MCF 10A (cell line): ENCODE measurements around the gene ZNF697. TPM values are rescaled to one million over a fixed set of nuclear protein-coding genes. Genes with fewer than 3 reads are reported as not detected.
A peak's percentile ranks its signal among the peaks of the same experiment; 100 is the strongest.

Source experiments
- BruUV-seq: library from RNA; stranded (reverse); fragments of 400-500 nt; replicated peaks from 2 replicates; lab custom pipeline; 2021; lab: Mats Ljungman, UMichigan
- CTCF ChIA-PET: fragments of 300-600 bp; sonication (Branson Sonifier 250); formaldehyde crosslinking; extraction: SDS; loops from one replicate; lab custom pipeline; 2021; ENCODE audit warnings: antibody characterized with exemption, inconsistent platforms; lab: Yijun Ruan, JAX
- POLR2A ChIA-PET: fragments of 300-600, 350-650 bp; sonication (Branson Sonifier 250); formaldehyde crosslinking; extraction: SDS; loops from one replicate; lab custom pipeline; 2020; ENCODE audit warnings: antibody characterized with exemption, inconsistent platforms; lab: Yijun Ruan, JAX
- DNase-seq: peaks from one replicate; pipeline ENCODE4 v3.0.0-alpha.2; 2018; ENCODE audit not compliant: unreplicated experiment
- H3K27ac Mint-ChIP-seq: one replicate; pipeline ENCODE4 v1.8.0; 2022; ENCODE audit warnings: mild to moderate bottlenecking, low read depth, mixed read lengths; ENCODE audit not compliant: unreplicated experiment
- H3K27me3 Mint-ChIP-seq: one replicate; pipeline ENCODE4 v1.8.0; 2022; ENCODE audit warnings: mixed read lengths; ENCODE audit not compliant: insufficient read depth, unreplicated experiment
- H3K36me3 Mint-ChIP-seq: one replicate; pipeline ENCODE4 v1.8.0; 2022; ENCODE audit warnings: mild to moderate bottlenecking, moderate library complexity, mixed read lengths; ENCODE audit not compliant: insufficient read depth, unreplicated experiment
- H3K4me1 Mint-ChIP-seq: one replicate; pipeline ENCODE4 v1.8.0; 2022; ENCODE audit warnings: mixed read lengths; ENCODE audit not compliant: insufficient read depth, unreplicated experiment
- H3K4me3 Mint-ChIP-seq: one replicate; pipeline ENCODE4 v1.8.0; 2022; ENCODE audit warnings: mild to moderate bottlenecking, moderate library complexity, mixed read lengths; ENCODE audit not compliant: unreplicated experiment
- H3K9me3 Mint-ChIP-seq: one replicate; pipeline ENCODE4 v1.8.0; 2022; ENCODE audit warnings: mixed read lengths; ENCODE audit not compliant: unreplicated experiment
- CTCF ChIP-seq: fragments of 200-600 bp; IDR thresholded peaks from one replicate; pipeline ENCODE4 v1.8.0; 2022; ENCODE audit warnings: antibody characterized with exemption, mild to moderate bottlenecking; ENCODE audit not compliant: unreplicated experiment
- intact Hi-C: fragments of 100-400 bp; cut with micrococcal nuclease; formaldehyde crosslinking; loops from 2 replicates; pipeline ENCODE4 v1.14.1; 2022
- total RNA-seq: library from RNA; stranded (reverse); gene quantifications from 2 replicates; pipeline ENCODE4 v1.2.3, GENCODE V29; 2022

ZNF697 gene
- total RNA-seq, 1 experiment from 2014 or later: 13.2 TPM

GRCh38 chr1:119688810-119689209 lies 40.7 kb upstream of the ZNF697 start:
- Mint-ChIP-seq H3K4me1 (peaks cover 19% of the 10 kb centered on the region), H3K4me3 (no peak overlapping the region), H3K27me3 (no peaks in the 10 kb centered on the region), H3K9me3 (peaks cover 7% of the 10 kb centered on the region), H3K36me3 (no peaks in the 10 kb centered on the region), H3K27ac (no peak overlapping the region)
- TF ChIP-seq CTCF: no peak
- BruUV-seq: no TSS peak
- CTCF ChIA-PET: interaction anchor here (0.6 to 3.6 kb wide), 5 partner anchors 14 to 79 kb away, joined by 3 to 33 read pairs (median 3); no protein-coding TSS in a partner anchor
- POLR2A ChIA-PET: interaction anchor here (0.5 to 6.9 kb wide), 2 partner anchors 15 to 1603 kb away, joined by 3 to 52 read pairs; no protein-coding TSS in a partner anchor
- intact Hi-C loops: no loop called here
- no peak for DNase-seq

GRCh38 chr1:119687434-119688079 lies 39.5 kb upstream of the ZNF697 start:
- H3K27ac Mint-ChIP-seq: no peak overlapping the region
- POLR2A ChIA-PET: interaction anchor here (0.5 to 6.9 kb wide), 10 partner anchors 8 to 1758 kb away, joined by 3 to 52 read pairs (median 4); partner anchors contain the start of genes GDAP2, PHGDH, WDR3 and ZNF697
- no peak for TF ChIP-seq CTCF
- H3K36me3 Mint-ChIP-seq: no peaks in the 10 kb centered on the region
- no peaks in the 10 kb centered on the region for H3K27me3 Mint-ChIP-seq
- BruUV-seq: no TSS peak
- CTCF ChIA-PET: interaction anchor here (0.7 to 3.6 kb wide), 7 partner anchors 13 to 139 kb away, joined by 3 to 33 read pairs (median 6); no protein-coding TSS in a partner anchor
- DNase-seq: peak; percentile 74
- H3K4me1 Mint-ChIP-seq: peaks cover 19% of the 10 kb centered on the region
- H3K9me3 Mint-ChIP-seq: peaks cover 2% of the 10 kb centered on the region
- intact Hi-C loops: no loop called here
- no peak overlapping the region for H3K4me3 Mint-ChIP-seq

- intact Hi-C loops: no loop called here
- DNase-seq: peak; percentile 59
Measured at GRCh38 chr1:119686661-119687060, 38.6 kb upstream of the ZNF697 start.

More at GRCh38 chr1:119686661-119687060, 38.6 kb upstream of the ZNF697 start:
- ChIA-PET CTCF (interaction anchor here (0.6 to 3.6 kb wide), 9 partner anchors 12 to 138 kb away, joined by 3 to 33 read pairs (median 5); no protein-coding TSS in a partner anchor), POLR2A (interaction anchor here (0.9 to 6.9 kb wide), 10 partner anchors 7 to 122 kb away, joined by 3 to 52 read pairs (median 4); partner anchors contain the start of genes PHGDH and ZNF697)
- peaks cover 19% of the 10 kb centered on the region for H3K4me1 Mint-ChIP-seq
- H3K27me3 Mint-ChIP-seq: no peaks in the 10 kb centered on the region
- no peak for TF ChIP-seq CTCF
- H3K9me3 Mint-ChIP-seq: no peaks in the 10 kb centered on the region
- H3K27ac Mint-ChIP-seq: no peak overlapping the region
- no peaks in the 10 kb centered on the region for H3K36me3 Mint-ChIP-seq
- BruUV-seq: no TSS peak
- no peak overlapping the region for H3K4me3 Mint-ChIP-seq
